Activated T-cell treated with anti-CD3 and anti-CD28 coated beads, Interleukin-2, amount 50 U/mL, for 1 hour (primary cell): Measurements from ENCODE around the gene STK39.

ENCODE experiments used
- DNase-seq: peaks from one replicate; pipeline ENCODE4 v3.0.0-alpha.2; 2020

Gene STK39

GRCh38 chr2:168155680-168156079, 91.7 kb downstream of the STK39 start:
- DNase-seq, result no peak

GRCh38 chr2:168155046-168155445, 92.3 kb downstream of the STK39 start:
- no peak for DNase-seq

DNA sequence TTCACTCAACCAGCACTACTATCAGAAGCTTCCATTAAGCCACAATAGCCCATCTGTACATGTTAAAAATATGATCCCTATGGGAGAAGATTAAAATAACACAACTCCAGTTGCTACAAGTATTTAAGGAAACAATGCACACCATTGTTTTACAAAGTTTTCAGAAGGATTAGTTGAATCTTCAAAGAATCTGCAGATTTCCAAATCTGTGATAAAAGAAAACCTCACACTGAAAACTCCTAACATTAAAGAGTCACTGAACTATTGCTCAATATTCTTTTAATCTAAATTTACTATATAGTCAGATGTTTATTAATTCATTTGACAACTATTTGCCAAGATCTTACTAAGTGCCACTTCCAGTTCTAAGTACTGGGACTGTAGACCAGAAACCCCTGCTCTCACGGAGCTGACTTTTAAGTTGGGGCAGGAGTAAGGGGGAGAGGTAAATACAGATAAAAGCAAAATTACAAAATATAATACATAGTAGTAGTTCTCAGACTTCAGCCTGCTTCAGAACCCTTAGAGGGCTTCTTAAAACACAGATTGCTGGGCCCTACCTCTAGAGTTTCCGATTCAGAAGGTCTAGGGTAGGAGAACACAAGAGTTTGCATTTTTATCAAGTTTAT, 94.4 kb downstream of the STK39 start:
- no peak for DNase-seq

DNA sequence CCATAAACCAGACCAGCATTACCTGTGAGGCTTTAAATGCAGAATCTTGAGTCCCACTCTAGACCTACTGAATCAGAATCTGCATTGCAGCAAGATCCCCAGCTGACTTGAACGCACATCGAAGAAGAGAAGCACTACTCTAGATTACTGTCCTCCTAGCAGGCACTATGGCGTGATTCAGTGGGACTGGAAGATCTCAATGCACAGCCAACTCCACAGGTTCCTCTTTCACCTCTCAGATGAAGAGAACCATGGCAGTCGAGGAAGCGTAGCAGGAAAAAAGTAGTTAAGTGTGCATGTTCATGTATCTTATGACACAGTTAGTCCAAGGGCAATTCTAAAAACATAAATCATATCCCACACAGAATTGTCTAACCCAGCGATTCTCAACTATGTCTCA, 97.4 kb downstream of the STK39 start:
- DNase-seq, result no peak

DNA sequence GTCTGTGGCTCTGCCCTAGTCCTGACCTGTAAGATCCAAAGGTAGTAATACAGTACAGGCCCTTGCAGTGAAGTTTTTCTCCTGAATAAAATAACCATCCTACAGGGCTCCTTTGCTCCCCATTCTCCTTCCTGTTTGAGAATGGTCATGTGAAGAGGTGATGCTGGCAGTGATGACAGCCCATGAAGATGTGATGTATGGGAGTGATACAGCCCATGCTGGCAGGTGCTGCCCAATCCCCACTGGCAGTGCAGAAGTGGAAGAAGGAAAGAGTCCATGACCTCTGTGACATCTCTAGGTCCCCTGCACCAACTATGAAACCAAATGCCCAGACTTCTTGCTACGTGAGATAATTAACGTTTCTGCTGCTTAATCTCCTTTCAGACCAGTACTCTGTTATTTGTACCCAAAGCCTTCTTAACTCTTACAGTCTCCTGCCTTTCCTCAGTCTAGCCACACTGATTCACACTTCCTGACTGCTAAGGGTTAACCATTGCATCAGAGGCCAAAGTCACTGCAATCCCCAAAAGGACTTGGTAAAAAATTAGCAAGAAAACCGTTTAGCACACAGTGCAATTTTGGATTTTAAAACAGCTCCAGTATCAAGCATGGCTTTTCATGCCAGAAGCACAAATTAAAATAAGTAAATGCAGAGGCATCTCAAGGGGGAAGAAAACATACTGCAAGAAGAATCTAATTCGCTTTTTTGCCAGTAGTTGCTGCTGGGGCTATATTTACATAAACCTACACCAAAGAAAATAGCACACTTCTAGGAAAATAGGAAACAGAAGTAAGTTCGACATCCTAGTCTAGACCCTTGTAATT, 98.0 kb downstream of the STK39 start:
- DNase-seq, result no peak

DNA sequence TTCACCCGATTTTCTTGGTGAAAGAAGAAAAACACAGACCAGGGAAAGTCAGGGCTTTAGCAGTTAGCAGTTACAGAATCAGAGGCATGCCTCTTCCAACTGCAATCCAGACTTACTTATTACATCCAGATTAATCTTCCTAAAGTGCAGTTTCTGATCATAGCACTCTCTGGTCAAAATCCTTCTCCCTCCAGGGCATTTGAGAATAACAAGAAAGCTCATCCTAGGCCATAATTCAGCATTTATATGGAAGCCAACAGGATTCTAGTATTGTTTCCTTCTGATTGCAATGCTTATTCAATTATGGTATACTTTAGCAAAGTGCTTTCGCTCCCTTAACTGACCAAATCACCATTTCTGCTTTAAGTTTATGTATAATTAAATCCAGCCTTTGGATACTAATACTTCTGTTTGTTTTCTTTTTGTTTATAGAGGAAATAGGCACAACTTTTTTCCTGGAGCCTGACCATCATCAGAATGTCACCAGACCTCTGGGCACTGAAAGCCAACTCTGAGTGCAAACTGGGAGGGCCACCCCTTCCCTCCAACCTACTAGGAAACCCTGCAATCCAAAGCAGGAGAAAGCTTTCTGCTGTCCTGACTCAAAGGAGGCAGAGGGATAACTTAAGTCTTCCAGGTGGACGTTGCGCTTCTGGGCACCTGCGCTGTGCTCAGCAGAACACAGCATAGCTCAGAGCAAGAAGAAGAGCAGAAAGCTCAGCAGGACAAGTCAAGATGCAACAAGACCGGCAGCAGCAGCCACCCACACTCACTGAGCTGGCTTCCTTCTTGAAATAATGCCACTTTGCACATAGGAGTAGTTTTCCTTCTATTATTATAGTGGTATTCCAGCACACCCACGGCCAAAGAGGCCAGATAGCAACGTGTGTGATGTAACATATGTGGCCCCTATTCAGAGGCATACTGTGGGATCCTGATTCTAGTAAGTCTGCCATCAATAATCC, 99.3 kb downstream of the STK39 start:
- no peak for DNase-seq

GRCh38 chr2:168146892-168147810, 100.2 kb downstream of the STK39 start:
- DNase-seq, result no peak

DNA sequence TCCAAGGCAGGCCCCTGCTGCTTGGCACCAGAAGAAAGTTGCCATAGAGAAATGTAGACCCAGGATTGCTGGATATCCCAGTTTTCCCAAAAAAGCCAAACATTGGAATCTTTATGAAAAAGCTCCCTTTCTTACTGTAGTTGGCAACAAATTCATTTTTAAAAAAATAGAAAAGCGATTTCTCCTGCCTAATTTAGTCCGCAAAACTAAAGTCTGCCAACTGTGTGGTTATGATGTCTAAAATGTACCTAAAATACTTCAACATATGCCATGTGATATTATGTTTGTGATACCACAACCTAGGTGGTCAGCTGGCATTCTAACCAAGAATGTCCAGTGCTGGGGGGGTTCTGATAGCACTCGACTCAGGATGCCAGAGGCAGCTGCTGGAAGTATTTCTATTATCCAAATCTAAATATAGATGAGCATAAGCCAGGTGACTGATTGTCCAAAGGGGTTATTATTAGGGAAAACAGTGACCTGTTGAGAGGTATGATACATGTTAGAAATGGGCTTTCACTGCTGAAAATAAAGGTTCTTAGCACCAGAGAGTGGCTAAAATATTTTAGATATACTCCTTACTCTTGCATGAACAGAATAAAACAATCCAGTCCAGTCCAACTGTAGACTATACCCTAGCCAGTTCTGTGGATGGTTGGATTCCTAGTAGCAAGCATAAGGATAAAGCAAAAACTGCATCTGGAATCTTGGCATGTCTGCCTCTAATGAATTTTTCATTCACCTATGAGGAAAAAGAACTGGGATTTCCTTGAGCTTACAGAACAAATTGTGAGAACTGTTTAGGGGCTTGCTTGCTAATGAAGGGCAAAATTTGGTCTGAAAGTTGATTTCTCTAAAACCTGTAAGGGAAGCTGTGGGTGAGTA, 101.7 kb downstream of the STK39 start:
- DNase-seq, result no peak

DNA sequence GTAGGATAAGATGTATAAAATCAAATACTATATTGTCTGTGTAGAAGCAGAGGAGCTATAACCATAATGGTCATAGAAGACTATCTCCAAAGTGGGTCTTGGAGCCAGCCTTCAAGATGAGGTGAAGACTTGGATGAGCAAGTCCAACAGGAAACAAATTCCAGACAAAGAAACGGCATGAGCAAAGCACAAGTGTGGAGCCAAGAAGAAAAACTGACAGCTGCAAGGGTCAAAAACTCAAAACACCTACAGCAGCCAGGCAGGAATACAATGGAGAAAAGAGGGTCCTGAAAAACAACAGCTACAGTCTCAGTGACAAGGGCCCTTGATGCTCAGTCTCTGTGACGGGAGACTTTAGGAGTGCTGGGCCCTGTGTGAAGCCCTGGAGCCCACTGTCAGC, 102.4 kb downstream of the STK39 start:
- no peak for DNase-seq

- no peak for DNase-seq
Observed at GRCh38 chr2:168143813-168144212, 103.6 kb downstream of the STK39 start.

DNA sequence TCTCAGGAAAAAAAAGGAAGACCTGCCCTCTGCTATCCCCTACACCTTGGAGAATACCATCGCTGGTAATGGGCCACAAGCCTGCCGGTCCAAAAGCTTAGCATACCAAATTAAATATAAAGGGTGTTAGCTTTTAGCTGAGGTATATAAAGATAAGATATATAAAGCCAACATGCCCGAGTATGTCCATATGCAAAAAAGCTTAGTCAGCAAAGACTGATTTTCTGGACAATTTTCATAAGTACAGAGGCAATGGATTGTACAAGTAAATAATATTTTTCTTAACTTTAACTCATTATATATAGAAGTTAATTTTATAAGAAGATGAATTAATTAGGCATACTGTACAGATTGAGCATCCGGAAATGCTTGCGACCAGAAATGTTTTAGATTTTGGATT, 106.5 kb downstream of the STK39 start:
- DNase-seq, result no peak

- DNase-seq, result no peak
Observed at GRCh38 chr2:168139852-168140251, 107.5 kb downstream of the STK39 start.

DNA sequence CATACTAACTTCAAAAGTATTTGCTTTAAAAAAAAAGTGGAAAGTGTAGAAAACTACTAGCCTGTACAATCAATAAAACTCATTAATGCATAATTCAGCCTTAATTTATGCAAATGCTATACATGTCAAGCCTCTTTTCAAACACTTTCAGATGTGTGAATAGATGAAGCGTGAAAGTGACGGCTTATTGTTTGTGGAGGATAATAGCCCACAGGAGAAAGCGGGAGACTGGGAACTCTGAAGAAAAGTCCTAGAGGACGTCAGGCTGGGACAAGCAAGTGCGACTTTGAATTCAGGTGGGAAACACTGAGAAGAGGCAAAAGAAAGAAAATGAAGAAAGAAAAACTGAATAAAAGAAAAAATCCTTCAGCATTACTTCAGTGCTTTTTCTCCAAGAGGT, 108.5 kb downstream of the STK39 start:
- no peak for DNase-seq

DNA sequence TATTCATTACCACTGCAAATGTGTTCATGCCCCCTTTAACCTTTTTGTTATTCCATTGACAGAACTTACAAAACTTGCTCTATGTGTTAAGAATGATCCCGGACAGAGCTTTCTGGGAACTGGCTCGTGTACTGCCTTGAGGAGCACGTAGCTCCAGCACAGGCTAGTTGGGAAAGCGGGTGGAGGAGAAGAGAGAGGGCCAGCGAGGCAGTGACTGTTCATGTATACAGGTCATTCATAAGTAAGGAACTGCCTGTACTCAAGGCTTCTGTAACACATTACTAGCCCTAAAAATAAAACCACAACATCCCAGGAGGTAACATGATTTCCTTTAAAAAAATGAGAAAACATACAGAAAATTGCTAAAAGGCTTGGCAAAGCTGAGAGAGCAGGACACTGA, 109.0 kb downstream of the STK39 start:
- DNase-seq, result no peak

GRCh38 chr2:168137510-168138180, 109.8 kb downstream of the STK39 start:
- DNase-seq, result no peak

GRCh38 chr2:168136392-168136977, 110.9 kb downstream of the STK39 start:
- no peak for DNase-seq

- no peak for DNase-seq
Observed at GRCh38 chr2:168135630-168136029, 111.8 kb downstream of the STK39 start.

- no peak for DNase-seq
Observed at GRCh38 chr2:168135121-168135520, 112.3 kb downstream of the STK39 start.

DNA sequence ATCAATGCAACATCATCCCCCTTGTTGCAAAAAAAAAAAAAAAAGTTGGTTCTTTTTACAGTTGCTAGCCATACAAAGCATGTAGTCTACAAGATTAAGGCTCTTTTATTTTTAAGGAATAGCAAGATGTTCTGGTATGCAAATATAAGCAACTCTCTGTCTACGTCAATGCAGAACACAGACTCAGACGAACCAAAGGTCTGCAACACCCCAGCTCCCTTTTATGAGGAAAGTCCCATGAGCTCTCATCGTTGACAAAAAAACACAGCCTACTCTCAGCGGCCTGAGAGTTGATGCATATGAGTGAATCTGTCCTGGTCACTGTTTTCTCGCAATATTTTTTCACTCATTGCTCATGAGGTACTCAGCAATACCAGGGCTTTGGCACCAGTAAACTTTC, 112.9 kb downstream of the STK39 start:
- no peak for DNase-seq

GRCh38 chr2:168132389-168132788, 115.0 kb downstream of the STK39 start:
- DNase-seq, result no peak
